Measurements from ENCODE around the gene ROR2. TPM values are rescaled to one million over a fixed set of nuclear protein-coding genes. Genes with fewer than 3 reads are reported as not detected.

ROR2 gene
- total RNA-seq, 1 experiment from 2014 or later, result not detected

DNA sequence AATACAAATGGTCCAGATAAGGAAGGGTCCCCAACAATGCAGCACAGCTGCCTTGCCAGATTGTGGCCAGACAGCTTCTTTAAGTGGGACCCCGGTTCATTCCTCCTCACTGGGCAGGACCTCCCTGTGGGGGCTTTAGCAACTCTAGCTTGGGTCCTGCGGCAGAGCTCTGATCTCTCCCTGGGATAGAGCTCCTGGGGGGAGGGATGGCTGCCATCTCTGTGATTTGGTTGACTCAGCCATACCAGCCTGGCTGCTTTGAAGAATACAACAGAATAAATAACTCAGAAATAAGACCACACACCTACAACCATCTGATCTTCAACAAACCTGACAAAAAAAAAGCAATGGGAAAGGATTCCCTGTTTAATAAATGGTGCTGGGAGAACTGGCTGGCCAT lies 22.7 kb upstream of the ROR2 start:
- H3K4me3 Mint-ChIP-seq (ENCODE audit: low read depth, unreplicated experiment), result no peak overlapping the region
- TF ChIP-seq, protein P1, sequence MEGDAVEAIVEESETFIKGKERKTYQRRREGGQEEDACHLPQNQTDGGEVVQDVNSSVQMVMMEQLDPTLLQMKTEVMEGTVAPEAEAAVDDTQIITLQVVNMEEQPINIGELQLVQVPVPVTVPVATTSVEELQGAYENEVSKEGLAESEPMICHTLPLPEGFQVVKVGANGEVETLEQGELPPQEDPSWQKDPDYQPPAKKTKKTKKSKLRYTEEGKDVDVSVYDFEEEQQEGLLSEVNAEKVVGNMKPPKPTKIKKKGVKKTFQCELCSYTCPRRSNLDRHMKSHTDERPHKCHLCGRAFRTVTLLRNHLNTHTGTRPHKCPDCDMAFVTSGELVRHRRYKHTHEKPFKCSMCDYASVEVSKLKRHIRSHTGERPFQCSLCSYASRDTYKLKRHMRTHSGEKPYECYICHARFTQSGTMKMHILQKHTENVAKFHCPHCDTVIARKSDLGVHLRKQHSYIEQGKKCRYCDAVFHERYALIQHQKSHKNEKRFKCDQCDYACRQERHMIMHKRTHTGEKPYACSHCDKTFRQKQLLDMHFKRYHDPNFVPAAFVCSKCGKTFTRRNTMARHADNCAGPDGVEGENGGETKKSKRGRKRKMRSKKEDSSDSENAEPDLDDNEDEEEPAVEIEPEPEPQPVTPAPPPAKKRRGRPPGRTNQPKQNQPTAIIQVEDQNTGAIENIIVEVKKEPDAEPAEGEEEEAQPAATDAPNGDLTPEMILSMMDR (IDR thresholded peaks at IDR 0.05; ENCODE audit: unreplicated experiment), result no peak
- BruUV-seq (replicated peaks), result no TSS peak
- intact Hi-C loops (cut with micrococcal nuclease; ENCODE audit: unreplicated experiment), result no loop called here
- no peaks in the 10 kb centered on the region for H3K9me3 Mint-ChIP-seq (ENCODE audit: low read depth, unreplicated experiment)
- CTCF ChIA-PET, result no interaction called here
- no peak for DNase-seq
- no peak overlapping the region for H3K27ac Mint-ChIP-seq (ENCODE audit: unreplicated experiment)
- H3K36me3 Mint-ChIP-seq (ENCODE audit: insufficient read depth, unreplicated experiment), result no peaks in the 10 kb centered on the region
- H3K27me3 Mint-ChIP-seq (ENCODE audit: unreplicated experiment), result peaks cover 39% of the 10 kb centered on the region
- H3K4me1 Mint-ChIP-seq (ENCODE audit: low read depth, unreplicated experiment), result no peaks in the 10 kb centered on the region

DNA sequence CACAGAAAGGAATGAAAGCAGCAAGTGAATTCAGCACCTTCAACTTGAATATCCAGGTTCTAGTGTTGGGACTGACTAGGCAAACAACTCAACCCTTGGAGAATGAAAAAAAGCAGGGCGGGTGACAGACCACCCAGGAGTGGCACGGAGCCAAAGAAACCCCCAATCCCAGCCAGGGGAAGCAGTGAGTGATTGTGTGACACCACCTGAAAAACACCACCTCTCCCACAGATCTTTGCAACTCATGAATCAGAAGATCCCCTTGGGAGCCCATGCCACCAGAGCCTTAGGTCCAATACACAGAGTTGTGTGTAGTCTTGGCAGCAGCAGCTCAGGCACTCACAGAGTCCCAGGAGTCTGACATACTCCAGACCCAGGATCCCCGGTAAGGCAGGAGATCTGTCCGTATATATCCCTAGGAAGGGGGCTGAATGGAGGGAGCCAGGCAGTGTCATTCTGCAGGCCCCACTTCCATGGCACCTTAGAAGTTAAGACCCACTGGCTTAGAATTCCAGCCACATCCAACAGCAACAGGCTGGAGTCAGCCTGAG lies 22.1 kb upstream of the ROR2 start:
- BruUV-seq (replicated peaks), result no TSS peak
- H3K4me1 Mint-ChIP-seq (ENCODE audit: low read depth, unreplicated experiment), result no peaks in the 10 kb centered on the region
- no peaks in the 10 kb centered on the region for H3K9me3 Mint-ChIP-seq (ENCODE audit: low read depth, unreplicated experiment)
- intact Hi-C loops (cut with micrococcal nuclease; ENCODE audit: unreplicated experiment), result no loop called here
- H3K4me3 Mint-ChIP-seq (ENCODE audit: low read depth, unreplicated experiment), result no peak overlapping the region
- DNase-seq, result no peak
- H3K27ac Mint-ChIP-seq (ENCODE audit: unreplicated experiment), result no peak overlapping the region
- H3K36me3 Mint-ChIP-seq (ENCODE audit: insufficient read depth, unreplicated experiment), result no peaks in the 10 kb centered on the region
- H3K27me3 Mint-ChIP-seq (ENCODE audit: unreplicated experiment), result peaks cover 43% of the 10 kb centered on the region
- TF ChIP-seq, protein P1 (IDR thresholded peaks at IDR 0.05; ENCODE audit: unreplicated experiment), result no peak
- CTCF ChIA-PET, result no interaction called here

DNA sequence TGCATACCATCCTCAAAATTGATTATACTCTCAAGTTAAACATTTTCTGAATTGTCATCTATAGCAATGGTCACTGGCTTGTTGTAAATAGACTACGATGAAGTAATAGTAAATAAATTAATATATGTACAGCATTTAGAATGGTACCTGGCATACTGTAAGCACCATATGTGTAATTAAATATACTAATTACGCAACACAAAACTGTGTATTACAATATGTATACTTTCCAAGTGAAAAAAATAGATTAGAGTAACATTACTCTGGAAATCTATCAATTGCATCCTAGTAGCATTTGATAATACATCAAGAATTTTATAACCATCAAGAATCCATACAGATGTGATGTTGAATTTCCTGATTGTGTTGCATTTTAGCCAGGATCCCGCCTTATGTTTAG lies 17.2 kb upstream of the ROR2 start:
- Mint-ChIP-seq H3K9me3 (ENCODE audit: low read depth, unreplicated experiment) (peaks cover 2% of the 10 kb centered on the region), H3K36me3 (ENCODE audit: insufficient read depth, unreplicated experiment) (no peaks in the 10 kb centered on the region), H3K27ac (ENCODE audit: unreplicated experiment) (no peak overlapping the region), H3K27me3 (ENCODE audit: unreplicated experiment) (peaks cover 68% of the 10 kb centered on the region), H3K4me1 (ENCODE audit: low read depth, unreplicated experiment) (no peaks in the 10 kb centered on the region), H3K4me3 (ENCODE audit: low read depth, unreplicated experiment) (no peak overlapping the region)
- TF ChIP-seq, protein P1 (IDR thresholded peaks at IDR 0.05; ENCODE audit: unreplicated experiment), result no peak
- CTCF ChIA-PET, result no interaction called here
- intact Hi-C loops (cut with micrococcal nuclease; ENCODE audit: unreplicated experiment), result no loop called here
- BruUV-seq (replicated peaks), result no TSS peak
- no peak for DNase-seq

DNA sequence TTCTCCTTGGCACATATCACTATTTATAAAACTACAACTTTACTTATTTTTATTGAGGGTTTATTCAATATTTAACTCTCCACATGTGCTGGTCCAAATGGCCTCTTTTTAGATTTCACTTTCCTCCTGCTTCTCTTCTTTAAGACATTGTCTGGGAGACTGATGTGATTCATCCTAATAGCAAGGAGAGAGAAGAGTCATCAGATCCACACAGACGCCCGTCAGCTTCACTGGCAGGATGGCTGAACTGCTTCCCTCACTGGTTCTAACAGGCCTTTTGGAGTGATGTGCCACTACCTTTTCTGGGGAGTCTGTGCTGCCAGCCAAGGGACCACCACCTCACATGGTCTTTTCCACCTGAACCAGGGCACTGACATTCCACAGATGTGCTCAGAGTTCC lies 16.5 kb upstream of the ROR2 start:
- CTCF ChIA-PET, result no interaction called here
- H3K4me3 Mint-ChIP-seq (ENCODE audit: low read depth, unreplicated experiment), result no peak overlapping the region
- no TSS peak for BruUV-seq (replicated peaks)
- TF ChIP-seq, protein P1 (IDR thresholded peaks at IDR 0.05; ENCODE audit: unreplicated experiment), result no peak
- no peak overlapping the region for H3K27ac Mint-ChIP-seq (ENCODE audit: unreplicated experiment)
- H3K27me3 Mint-ChIP-seq (ENCODE audit: unreplicated experiment), result peaks cover 60% of the 10 kb centered on the region
- H3K4me1 Mint-ChIP-seq (ENCODE audit: low read depth, unreplicated experiment), result no peaks in the 10 kb centered on the region
- H3K36me3 Mint-ChIP-seq (ENCODE audit: insufficient read depth, unreplicated experiment), result no peaks in the 10 kb centered on the region
- H3K9me3 Mint-ChIP-seq (ENCODE audit: low read depth, unreplicated experiment), result peaks cover 2% of the 10 kb centered on the region
- DNase-seq, result no peak
- intact Hi-C loops (cut with micrococcal nuclease; ENCODE audit: unreplicated experiment), result no loop called here
